ENCODE data around the gene KRTAP10-3.

The KRTAP10-3 gene

GRCh38 chr21:44549525-44550211, 8.9 kb downstream of the KRTAP10-3 start:
- no peak for DNase-seq (ENCODE audit: low read depth, low spot score)

DNA sequence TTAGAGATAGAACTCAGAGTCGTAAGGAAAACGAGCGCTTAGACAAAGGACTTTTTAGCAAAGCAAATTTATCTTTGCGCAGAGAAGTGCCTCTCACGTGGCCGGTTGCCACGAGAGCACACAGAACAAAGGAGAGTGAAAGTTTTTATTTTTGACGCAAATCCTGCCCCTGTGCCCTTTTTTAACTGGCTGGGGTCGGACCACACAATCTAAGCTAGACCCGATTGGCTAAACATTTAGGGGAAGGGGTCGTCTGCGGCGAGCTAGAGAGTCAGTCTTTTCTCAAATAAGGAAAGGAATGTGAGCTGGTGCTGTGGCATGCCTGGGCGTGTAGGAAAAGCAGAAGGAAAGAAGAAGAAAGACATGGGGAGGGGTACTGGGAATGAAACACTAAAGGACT, 9.7 kb downstream of the KRTAP10-3 start:
- peak; percentile 23 for DNase-seq (ENCODE audit: low read depth, low spot score)

- DNase-seq (ENCODE audit: low read depth, low spot score) = no peak
These were observed 10.2 kb downstream of the KRTAP10-3 start for GRCh38 chr21:44548381-44548780.

- DNase-seq (ENCODE audit: low read depth, low spot score) = no peak
These were observed 10.8 kb downstream of the KRTAP10-3 start for GRCh38 chr21:44547656-44548331.

- no peak for DNase-seq (ENCODE audit: low read depth, low spot score)
These were observed 14.0 kb downstream of the KRTAP10-3 start for GRCh38 chr21:44544566-44544965.

- DNase-seq (ENCODE audit: low read depth, low spot score) = no peak
These were observed 15.9 kb downstream of the KRTAP10-3 start for GRCh38 chr21:44542716-44543115.

GRCh38 chr21:44540741-44541288, 17.8 kb downstream of the KRTAP10-3 start:
- no peak for DNase-seq (ENCODE audit: low read depth, low spot score)

GRCh38 chr21:44539991-44540666, 18.5 kb downstream of the KRTAP10-3 start, which contains the start of gene KRTAP10-1:
KRTAP10-1 (minus strand) TSS chr21:44540195; CDS start chr21:44540150, 45 bp downstream.
- DNase-seq (ENCODE audit: low read depth, low spot score) = no peak

DNA sequence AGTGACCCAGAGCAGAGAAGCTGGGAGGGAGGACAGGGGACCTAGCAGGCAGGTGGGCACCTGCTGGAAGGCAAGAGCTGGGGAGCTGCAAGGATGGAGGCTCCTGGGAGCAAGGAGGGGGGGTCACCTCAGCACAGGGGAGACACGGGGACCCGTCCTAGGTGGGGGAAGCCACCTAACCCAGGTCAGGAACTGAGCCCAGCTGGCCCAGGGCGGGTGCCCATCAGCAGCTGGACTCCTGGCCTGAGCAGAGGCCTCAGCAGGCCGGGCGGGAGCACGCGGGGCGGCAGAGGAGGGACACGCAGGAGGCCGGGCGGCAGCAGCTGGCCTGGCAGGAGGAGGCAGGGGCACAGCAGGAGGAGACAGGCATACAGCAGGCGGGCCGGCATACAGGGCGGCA, 19.5 kb downstream of the KRTAP10-3 start:
- DNase-seq (ENCODE audit: low read depth, low spot score) = no peak

- no peak for DNase-seq (ENCODE audit: low read depth, low spot score)
These were observed 20.4 kb downstream of the KRTAP10-3 start for GRCh38 chr21:44537930-44538911.

DNA sequence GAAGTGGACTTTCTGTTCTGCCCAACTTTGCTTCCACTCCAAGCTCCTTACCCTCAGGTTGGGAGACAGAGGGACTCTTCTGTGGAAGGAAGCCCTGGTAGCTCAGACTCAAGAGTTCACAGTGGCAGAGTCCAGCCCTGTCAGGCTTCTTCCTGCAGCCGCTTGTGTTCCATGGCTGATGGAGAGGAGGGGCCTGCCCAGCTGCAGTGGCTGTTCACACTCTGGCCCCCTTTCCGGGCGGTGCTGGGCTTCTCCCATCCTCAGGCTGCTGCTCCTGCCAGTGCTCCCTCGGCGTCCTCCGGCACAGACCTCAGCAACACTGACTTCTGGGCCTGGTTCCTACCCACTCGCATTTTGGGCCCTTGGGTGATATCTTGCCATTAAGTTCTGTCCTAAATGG, 22.6 kb downstream of the KRTAP10-3 start:
- no peak for DNase-seq (ENCODE audit: low read depth, low spot score)

DNA sequence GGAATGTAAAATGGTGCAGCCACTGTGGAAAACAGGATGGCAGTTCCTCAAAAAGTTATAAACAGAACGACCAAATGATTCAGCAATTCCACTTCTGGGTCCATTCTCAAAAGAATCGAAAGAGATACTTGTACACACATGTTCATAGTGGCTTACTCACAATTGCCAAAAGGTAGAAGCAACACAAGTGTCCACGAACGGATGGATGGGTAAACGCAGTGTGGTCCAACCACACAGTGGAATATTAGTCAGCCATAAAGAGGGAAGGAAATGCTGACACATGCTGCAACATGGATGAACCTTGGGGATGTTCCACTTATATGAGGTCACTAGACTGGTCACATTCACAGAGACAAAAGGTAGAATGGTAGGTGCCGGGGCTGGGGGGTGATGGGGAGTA, 23.9 kb downstream of the KRTAP10-3 start:
- no peak for DNase-seq (ENCODE audit: low read depth, low spot score)

- no peak for DNase-seq (ENCODE audit: low read depth, low spot score)
These were observed 24.5 kb downstream of the KRTAP10-3 start for GRCh38 chr21:44533891-44534627.

- no peak for DNase-seq (ENCODE audit: low read depth, low spot score)
These were observed 25.3 kb downstream of the KRTAP10-3 start for GRCh38 chr21:44533121-44533890.

GRCh38 chr21:44532712-44533111, 25.9 kb downstream of the KRTAP10-3 start:
- DNase-seq (ENCODE audit: low read depth, low spot score) = no peak

- DNase-seq (ENCODE audit: low read depth, low spot score) = no peak
These were observed 26.7 kb downstream of the KRTAP10-3 start for GRCh38 chr21:44531606-44532564.

GRCh38 chr21:44530903-44531605, 27.5 kb downstream of the KRTAP10-3 start:
- DNase-seq (ENCODE audit: low read depth, low spot score) = no peak

All from astrocyte of the hippocampus (primary cell).